SJCRH30 (cell line): ENCODE results near the gene GHITM. TPM values are rescaled to one million over a fixed set of nuclear protein-coding genes. Genes with fewer than 3 reads are reported as not detected.

Source experiments
- DNase-seq, 2 experiments: peaks; one replicate each; pipeline ENCODE4 v3.0.0-alpha.2; 2015 to 2020
- H3K27ac ChIP-seq: fragments of 250-450 bp; sonication (Bioruptor Pico); 2 replicates; pipeline ENCODE4 v1.5.1; 2020; ENCODE audit warnings: mild to moderate bottlenecking, moderate library complexity
- H3K27me3 ChIP-seq: fragments of 250-450 bp; sonication (Bioruptor Pico); 2 replicates; pipeline ENCODE4 v1.5.1; 2020; ENCODE audit warnings: mild to moderate bottlenecking, moderate library complexity
- H3K36me3 ChIP-seq: fragments of 250-450 bp; sonication (Bioruptor Pico); 2 replicates; pipeline ENCODE4 v1.5.1; 2020; ENCODE audit warnings: mild to moderate bottlenecking, moderate library complexity
- H3K4me1 ChIP-seq: fragments of 250-450 bp; sonication (Bioruptor Pico); 2 replicates; pipeline ENCODE4 v1.5.1; 2020; ENCODE audit warnings: mild to moderate bottlenecking, moderate library complexity
- H3K4me3 ChIP-seq: fragments of 250-450 bp; sonication (Bioruptor Pico); 2 replicates; pipeline ENCODE4 v1.5.1; 2020; ENCODE audit warnings: mild to moderate bottlenecking, moderate library complexity
- H3K9me3 ChIP-seq: fragments of 250-450 bp; sonication (Bioruptor Pico); replicated peaks from 2 replicates; pipeline ENCODE4 v1.5.1; 2020; ENCODE audit warnings: mild to moderate bottlenecking, moderate library complexity
- total RNA-seq: library from RNA; depleted of rRNA; stranded (reverse); fragments of >200 nt; shearing (Covaris generic); gene quantifications from 2 replicates; pipeline ENCODE4 v1.2.3, GENCODE V29; 2014; rRNA removed

GHITM gene
- total RNA-seq, 1 experiment from 2014 or later = 125 TPM

DNA sequence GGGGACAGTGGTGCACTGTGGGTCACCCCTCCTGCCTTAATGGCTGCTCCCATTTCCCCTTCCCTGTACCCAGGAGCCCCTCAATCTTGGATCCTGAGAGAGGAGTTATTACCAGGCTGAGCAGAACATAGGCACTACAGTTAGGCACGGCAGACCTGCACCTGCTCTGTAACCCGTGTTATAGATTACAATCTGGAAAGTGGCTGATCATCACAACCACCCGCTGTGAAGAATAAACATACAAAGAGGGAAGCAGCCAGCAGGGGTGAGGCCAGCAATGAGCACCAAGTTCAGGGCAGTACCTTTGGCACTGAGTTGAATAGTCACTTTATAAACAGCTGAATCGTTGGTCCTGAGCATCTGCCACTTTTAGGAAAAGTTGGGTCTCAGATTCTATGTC, 56.8 kb downstream of the GHITM start:
- Histone ChIP-seq H3K9me3 (no peaks in the 10 kb centered on the region), H3K4me3 (no peak overlapping the region), H3K36me3 (no peaks in the 10 kb centered on the region), H3K27ac (no peak overlapping the region), H3K4me1 (no peaks in the 10 kb centered on the region), H3K27me3 (no peaks in the 10 kb centered on the region)
- peak in 1 of 2 experiments; percentile 6 for DNase-seq

DNA sequence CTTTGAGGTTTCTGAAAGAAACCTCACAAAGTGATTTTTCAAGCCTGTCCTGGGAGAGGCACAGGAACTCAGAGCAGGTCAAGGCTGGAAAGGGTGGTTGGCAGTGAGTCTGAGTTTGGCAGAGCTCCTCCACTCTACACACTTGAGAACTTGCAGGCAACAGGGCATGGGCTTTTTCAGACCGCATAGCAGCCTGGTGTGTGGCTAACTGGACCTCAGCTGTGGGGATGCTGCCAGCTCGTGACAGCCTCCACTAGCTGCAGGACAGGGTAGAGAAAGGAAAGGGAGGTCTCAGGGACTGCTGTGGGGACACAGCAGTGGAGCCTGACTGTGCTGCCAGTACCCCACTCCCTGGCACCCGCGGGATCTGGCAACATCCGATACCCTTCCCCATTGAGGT, 57.6 kb downstream of the GHITM start:
- no peaks in the 10 kb centered on the region for H3K9me3 ChIP-seq
- no peaks in the 10 kb centered on the region for H3K36me3 ChIP-seq
- DNase-seq = no peak
- no peak overlapping the region for H3K4me3 ChIP-seq
- H3K27me3 ChIP-seq = no peaks in the 10 kb centered on the region
- no peak overlapping the region for H3K27ac ChIP-seq
- no peaks in the 10 kb centered on the region for H3K4me1 ChIP-seq

DNA sequence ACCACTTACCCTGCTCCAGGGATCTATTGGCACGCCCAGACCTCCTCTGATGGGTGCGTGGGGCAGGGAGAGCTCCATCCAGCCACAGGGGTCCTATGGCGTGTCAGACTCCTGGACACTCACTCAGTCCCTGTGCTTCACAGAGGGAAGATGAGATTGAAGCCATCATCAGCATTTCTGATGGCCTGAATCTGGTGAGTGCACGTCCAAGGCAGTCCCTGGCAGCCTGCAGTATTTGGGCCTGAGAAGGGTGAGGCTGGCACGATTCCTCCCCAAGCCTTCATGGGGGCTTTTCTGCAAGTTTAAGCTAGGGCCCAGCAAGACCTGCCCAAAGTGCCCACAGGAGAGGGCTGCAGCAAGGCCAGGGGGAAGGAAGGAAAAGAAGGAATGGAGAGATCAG, 58.3 kb downstream of the GHITM start:
- no peak for DNase-seq
- Histone ChIP-seq H3K36me3 (no peaks in the 10 kb centered on the region), H3K4me1 (no peaks in the 10 kb centered on the region), H3K9me3 (no peaks in the 10 kb centered on the region), H3K27ac (no peak overlapping the region), H3K27me3 (no peaks in the 10 kb centered on the region), H3K4me3 (no peak overlapping the region)

DNA sequence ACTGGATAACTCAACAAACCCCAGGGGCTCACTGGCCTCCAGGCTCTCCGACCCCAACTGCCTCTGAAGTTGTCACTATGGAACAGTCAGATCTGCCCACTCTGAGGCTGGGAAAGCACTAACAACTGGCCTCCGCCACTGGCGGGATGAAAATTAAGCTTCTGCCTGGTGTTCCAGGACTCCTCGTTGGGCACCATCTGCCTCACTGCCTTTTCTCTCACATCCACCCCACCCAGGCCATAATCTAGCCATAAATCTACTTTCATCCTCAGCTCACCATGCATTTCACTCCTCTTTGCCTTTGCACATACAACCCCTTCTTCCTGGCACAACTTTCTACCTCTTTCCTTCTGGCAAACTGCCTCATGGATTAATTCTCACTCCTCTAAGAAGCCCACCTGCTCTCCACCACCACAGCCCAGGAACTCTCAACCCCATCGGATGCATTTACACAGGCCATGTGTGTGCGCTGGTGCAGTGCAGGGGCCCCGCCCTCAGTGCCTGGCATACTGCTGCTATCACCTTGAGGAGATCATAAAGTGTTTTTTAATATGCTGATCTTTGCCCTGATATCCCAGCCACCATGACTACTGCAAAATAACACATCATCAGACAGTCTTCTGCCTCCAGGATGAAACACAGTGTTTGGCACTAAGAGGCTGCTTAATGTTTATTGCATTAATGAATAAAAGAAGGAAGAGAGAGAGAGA, 59.1 kb downstream of the GHITM start:
- Histone ChIP-seq H3K9me3 (no peaks in the 10 kb centered on the region), H3K27me3 (no peaks in the 10 kb centered on the region), H3K4me3 (no peak overlapping the region), H3K36me3 (no peaks in the 10 kb centered on the region), H3K4me1 (no peaks in the 10 kb centered on the region), H3K27ac (no peak overlapping the region)
- DNase-seq = no peak

DNA sequence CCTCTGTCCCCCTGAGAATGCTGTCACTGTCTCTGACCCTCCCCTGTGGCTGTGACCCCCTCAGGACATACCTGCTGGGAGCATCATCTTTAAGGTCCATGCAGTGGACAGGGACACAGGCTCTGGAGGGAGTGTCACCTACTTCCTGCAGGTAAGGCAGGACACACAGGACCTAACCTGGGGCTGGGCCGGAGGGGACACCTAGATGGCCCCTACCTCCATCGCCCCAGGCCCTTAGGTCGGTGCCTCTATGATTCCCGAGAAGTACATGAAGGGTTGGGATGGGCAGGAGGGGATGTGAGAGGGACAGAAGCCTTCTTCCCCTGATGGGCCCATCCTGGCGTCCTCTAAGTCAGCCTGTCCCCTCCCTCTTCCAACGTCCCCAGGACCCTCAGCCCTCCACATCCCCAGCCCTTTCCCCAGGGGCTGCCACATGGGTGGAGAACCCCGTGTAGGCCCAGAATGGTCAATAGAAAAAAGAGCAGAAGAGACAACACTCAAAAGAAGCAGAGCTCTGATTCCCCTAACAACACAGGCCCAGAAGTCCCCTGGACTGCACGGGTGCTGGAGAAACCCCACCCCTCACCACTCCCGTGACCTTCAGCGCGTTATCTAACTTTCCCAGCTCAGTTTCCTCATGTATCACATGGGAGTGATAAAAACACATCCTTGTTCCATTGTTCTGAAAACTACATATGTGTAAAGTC, 61.4 kb downstream of the GHITM start:
- Histone ChIP-seq H3K4me1 (no peaks in the 10 kb centered on the region), H3K27me3 (no peaks in the 10 kb centered on the region), H3K27ac (no peak overlapping the region), H3K9me3 (no peaks in the 10 kb centered on the region), H3K36me3 (no peaks in the 10 kb centered on the region), H3K4me3 (no peak overlapping the region)
- no peak for DNase-seq

DNA sequence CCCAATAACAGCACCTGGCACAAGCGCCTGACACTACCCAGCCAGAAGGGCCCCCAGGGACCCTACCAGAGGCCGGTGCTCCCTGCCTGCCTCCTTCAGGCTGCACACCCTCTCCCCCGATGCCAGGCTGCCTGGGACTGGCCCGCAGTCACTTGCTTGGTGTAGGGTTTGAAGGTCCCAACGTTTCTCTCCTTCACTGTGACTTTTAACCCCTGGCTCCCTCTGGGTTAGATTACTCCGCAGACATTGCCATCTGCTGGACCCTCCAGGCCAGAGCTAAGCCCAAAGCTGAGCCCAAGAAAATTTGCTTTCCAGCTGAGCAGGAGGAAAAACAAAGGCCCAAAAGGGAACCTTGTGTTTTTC, 61.9 kb downstream of the GHITM start:
- Histone ChIP-seq H3K4me1 (no peaks in the 10 kb centered on the region), H3K9me3 (no peaks in the 10 kb centered on the region), H3K27ac (no peak overlapping the region), H3K4me3 (no peak overlapping the region), H3K36me3 (no peaks in the 10 kb centered on the region), H3K27me3 (no peaks in the 10 kb centered on the region)
- DNase-seq = no peak

DNA sequence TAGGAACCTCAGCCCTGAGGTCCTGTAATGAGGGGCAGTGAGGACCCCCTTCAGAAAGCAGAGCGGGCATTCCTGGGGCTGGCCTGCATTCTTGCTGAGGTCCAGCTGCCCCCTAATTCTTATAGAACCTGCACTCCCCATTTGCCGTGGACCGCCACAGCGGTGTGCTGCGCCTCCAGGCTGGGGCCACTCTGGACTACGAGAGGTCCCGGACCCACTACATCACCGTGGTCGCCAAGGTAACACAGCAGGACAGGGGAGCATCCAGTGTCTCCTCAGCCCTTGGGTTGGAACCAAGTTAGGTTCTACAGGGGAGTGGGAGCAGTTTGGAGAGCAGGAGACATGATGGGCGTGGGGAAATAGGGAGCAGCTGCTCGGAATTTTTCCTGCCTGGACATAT, 62.4 kb downstream of the GHITM start:
- no peaks in the 10 kb centered on the region for H3K4me1 ChIP-seq
- no peak overlapping the region for H3K27ac ChIP-seq
- no peaks in the 10 kb centered on the region for H3K9me3 ChIP-seq
- no peaks in the 10 kb centered on the region for H3K36me3 ChIP-seq
- no peak for DNase-seq
- no peaks in the 10 kb centered on the region for H3K27me3 ChIP-seq
- H3K4me3 ChIP-seq = no peak overlapping the region

DNA sequence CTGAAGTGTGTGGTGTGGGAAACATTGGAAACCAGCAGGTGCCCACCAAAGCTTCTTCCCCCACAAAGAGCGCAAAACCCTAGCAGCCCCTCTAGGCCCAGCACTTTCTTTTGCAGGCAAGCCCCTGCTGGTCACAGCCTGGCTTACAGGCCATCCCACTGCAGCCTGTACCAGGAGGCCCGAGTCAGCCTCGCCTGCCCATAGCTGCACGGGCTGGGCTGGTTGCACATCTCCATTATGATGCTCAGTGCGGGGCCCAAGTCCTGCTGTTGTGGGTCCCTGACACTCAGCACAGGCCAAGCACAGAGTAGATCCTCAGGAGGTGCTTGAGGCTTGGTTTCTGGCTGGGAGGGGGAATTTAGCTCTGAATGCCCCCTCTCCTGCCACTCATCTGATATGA, 63.0 kb downstream of the GHITM start:
- H3K9me3 ChIP-seq = no peaks in the 10 kb centered on the region
- H3K4me3 ChIP-seq = no peak overlapping the region
- DNase-seq = no peak
- H3K27ac ChIP-seq = no peak overlapping the region
- no peaks in the 10 kb centered on the region for H3K27me3 ChIP-seq
- H3K4me1 ChIP-seq = no peaks in the 10 kb centered on the region
- no peaks in the 10 kb centered on the region for H3K36me3 ChIP-seq

Other genes starting within 250 kb of the GHITM start
- not detected in 2 replicates for gene GPR15LG, start 34.3 kb downstream of the GHITM start, total RNA-seq
- 0.10 TPM in 1 of 2 replicates, not detected in the other for gene CDHR1, start 55.0 kb downstream of the GHITM start, total RNA-seq
- not detected in 2 replicates for gene LRIT2, start 86.0 kb downstream of the GHITM start, total RNA-seq
- not detected in 2 replicates for gene LRIT1, start 102.0 kb downstream of the GHITM start, total RNA-seq
- 0.58 and 1.1 TPM in 2 replicates for gene RGR, start 105.5 kb downstream of the GHITM start, total RNA-seq
- 14.4 and 16.5 TPM in 2 replicates for gene CCSER2, start 189.1 kb downstream of the GHITM start, total RNA-seq